Endothelial cell of umbilical vein (primary cell): Measurements from ENCODE around the gene CPXM2. TPM values are rescaled to one million over a fixed set of nuclear protein-coding genes. Genes with fewer than 3 reads are reported as not detected.

ENCODE experiments used
- BruUV-seq: library from RNA; stranded (reverse); fragments of 400-500 nt; replicated peaks from 2 replicates; lab custom pipeline; 2021; lab: Mats Ljungman, UMichigan
- CTCF ChIA-PET: fragments of 300-600, 350-600 bp; sonication (Branson Sonifier 250); formaldehyde crosslinking; loops from one replicate; lab custom pipeline; 2021; ENCODE audit warnings: antibody characterized with exemption, inconsistent platforms; lab: Charles Lee
- POLR2A ChIA-PET: fragments of 300-600, 350-600 bp; sonication (Branson Sonifier 250); formaldehyde crosslinking; loops from one replicate; lab custom pipeline; 2021; ENCODE audit warnings: antibody characterized with exemption, inconsistent platforms; lab: Charles Lee
- DNase-seq: peaks from one replicate; pipeline ENCODE4 v3.0.0-alpha.2; 2011; ENCODE audit warnings: low read depth, low spot score
- FAIRE-seq: peaks from 2 replicates; lab custom pipeline; 2011; peaks lifted over from hg19 to GRCh38; lab: Jason Lieb, UNC
- H2AFZ ChIP-seq: 2 replicates; pipeline ENCODE4 v1.6.0; 2012; ENCODE audit warnings: low read depth, low read length, control low read depth, inconsistent platforms
- H3K27ac ChIP-seq: 2 replicates; pipeline ENCODE4 v1.5.1; 2011; ENCODE audit warnings: low read depth, mild to moderate bottlenecking, control low read depth, low read length, moderate library complexity; ENCODE audit not compliant: insufficient read depth
- H3K27me3 ChIP-seq, 2 experiments: 2 replicates each; pipeline versions ENCODE4 v1.6.0 to v1.6.1; 2011; ENCODE audit warnings: low read length in 2 of 2, mixed read lengths in 1 of 2; ENCODE audit not compliant: control insufficient read depth in 2 of 2, insufficient read depth in 2 of 2
- H3K36me3 ChIP-seq, 2 experiments: 2 replicates in 1 of 2; 3 replicates in 1 of 2; pipeline ENCODE4 v1.5.1; 2011; ENCODE audit warnings: low read length in 2 of 2, mild to moderate bottlenecking in 1 of 2, moderate library complexity in 1 of 2; ENCODE audit not compliant: control insufficient read depth in 2 of 2, insufficient read depth in 2 of 2; ENCODE audit errors: extremely low read depth in 1 of 2
- H3K4me1 ChIP-seq: 3 replicates; pipeline ENCODE4 v1.5.1; 2011; ENCODE audit warnings: mild to moderate bottlenecking, low read length; ENCODE audit not compliant: control insufficient read depth, insufficient read depth; ENCODE audit errors: extremely low read depth
- H3K4me2 ChIP-seq: 2 replicates; pipeline ENCODE4 v1.6.1; 2011; ENCODE audit warnings: low read length, control low read depth, mixed read lengths; ENCODE audit not compliant: insufficient read depth
- H3K4me3 ChIP-seq, 3 experiments: fragments of 200-600 bp in 1 of 3; sonication (generic), shearing (Covaris generic) in 1 of 3; replicated peaks in 1 of 3; 2 replicates each; pipeline ENCODE4 v1.5.1; 2011 to 2016; ENCODE audit warnings: control low read depth in 3 of 3, low read length in 3 of 3, mild to moderate bottlenecking in 2 of 3, inconsistent platforms in 1 of 3, low read depth in 1 of 3, moderate library complexity in 1 of 3; ENCODE audit not compliant: insufficient read depth in 1 of 3
- H3K79me2 ChIP-seq: 2 replicates; pipeline ENCODE4 v1.6.0; 2012; ENCODE audit warnings: low read length, inconsistent platforms; ENCODE audit not compliant: control insufficient read depth, insufficient read depth
- H3K9ac ChIP-seq: replicated peaks from 2 replicates; pipeline ENCODE3; 2011; ENCODE audit warnings: low read length, control low read depth; ENCODE audit not compliant: insufficient read depth; ENCODE audit errors: extremely low read depth
- H3K9me1 ChIP-seq: replicated peaks from 3 replicates; pipeline ENCODE4 v1.6.0; 2011; ENCODE audit warnings: mild to moderate bottlenecking, low read length; ENCODE audit not compliant: control insufficient read depth, insufficient read depth; ENCODE audit errors: extremely low read depth
- H3K9me3 ChIP-seq: replicated peaks from 2 replicates; pipeline ENCODE4 v1.5.1; 2012; ENCODE audit warnings: low read length, inconsistent platforms; ENCODE audit not compliant: control insufficient read depth, insufficient read depth
- H4K20me1 ChIP-seq: replicated peaks from 2 replicates; pipeline ENCODE3; 2011; ENCODE audit warnings: mild to moderate bottlenecking, low read length; ENCODE audit not compliant: control insufficient read depth, insufficient read depth; ENCODE audit errors: extremely low read depth
- CTCF ChIP-seq, 2 donors: IDR thresholded peaks; 1 replicate in 1 of 2; 2 replicates in 1 of 2; pipeline ENCODE4 v1.5.1; 2011; ENCODE audit warnings: low read length in 2 of 2, mild to moderate bottlenecking in 2 of 2, moderate library complexity in 2 of 2, control low read depth in 1 of 2, inconsistent platforms in 1 of 2, low read depth in 1 of 2; ENCODE audit not compliant: insufficient read depth in 1 of 2; ENCODE audit errors: extremely low read depth in 1 of 2
- MYC ChIP-seq: IDR thresholded peaks from one replicate; pipeline ENCODE4 v1.6.1; 2011; ENCODE audit warnings: mild to moderate bottlenecking, low read depth, low read length
- POLR2A ChIP-seq: IDR thresholded peaks from 2 replicates; pipeline ENCODE4 v1.6.1; 2012; ENCODE audit warnings: low read depth, mild to moderate bottlenecking, control low read depth, low read length
- POLR2AphosphoS5 ChIP-seq: IDR thresholded peaks from 2 replicates; pipeline ENCODE4 v1.6.1; 2012; ENCODE audit warnings: low read depth, mild to moderate bottlenecking, control low read depth, low read length, moderate library complexity; ENCODE audit not compliant: insufficient read depth
- dilution Hi-C: fragments of 300-500 bp; cut with MboI; formaldehyde crosslinking; loops from one replicate; pipeline ENCODE4 v1.15.0; 2019; ENCODE audit warnings: low sequenced_read_pairs; ENCODE audit not compliant: extremely low pct_ligation_motif_present
- intact Hi-C: fragments of 100-400 bp; cut with micrococcal nuclease; formaldehyde crosslinking; loops from one replicate; pipeline ENCODE4 v1.10.0; 2022
- polyA plus RNA-seq, 4 experiments: library from polyadenylated mRNA; depleted of rRNA in 3 of 4; stranded (reverse) in 3 of 4; unstranded in 1 of 4; fragments of >200 nt; gene quantifications; 2 replicates each; pipeline versions ENCODE4 v1.2.1 to v1.2.3, GENCODE V29; 2011 to 2012; ENCODE audit warnings: missing spikeins in 1 of 4
- total RNA-seq: library from RNA; stranded (reverse); gene quantifications from 2 replicates; pipeline ENCODE4 v1.2.3, GENCODE V29; 2021

CPXM2 gene
- total and polyA plus RNA-seq, 2 donors (not counting 3 experiments of a cell fraction or from before 2014, with no cell fraction given): 1.8 to 2.7 TPM

GRCh38 chr10:123783296-123783695, 108.3 kb downstream of the CPXM2 start:
- CTCF ChIA-PET: no interaction called here

GRCh38 chr10:123782549-123782948, 109.1 kb downstream of the CPXM2 start:
- Histone ChIP-seq H3K4me3 (no peak overlapping the region), H3K9ac (no peak overlapping the region), H3K4me2 (no peak overlapping the region), H3K79me2 (no peaks in the 10 kb centered on the region), H3K9me1 (no peaks in the 10 kb centered on the region), H3K9me3 (no peaks in the 10 kb centered on the region), H4K20me1 (no peaks in the 10 kb centered on the region), H3K27me3 (no peaks in the 10 kb centered on the region), H3K27ac (no peak overlapping the region), H3K36me3 (no peaks in the 10 kb centered on the region), H3K4me1 (no peaks in the 10 kb centered on the region), H2AFZ (no peak overlapping the region)
- dilution Hi-C loops: no loop called here
- BruUV-seq: no TSS peak
- intact Hi-C loops: no loop called here
- FAIRE-seq (no peak), DNase-seq (no peak)
- ChIA-PET POLR2A (no interaction called here), CTCF (no interaction called here)
- TF ChIP-seq MYC: no peak
- no peak for TF ChIP-seq CTCF (IDR thresholded peaks at IDR 0.05; ENCODE audit: extremely low read depth in 1 of 2, insufficient read depth in 1 of 2, low read depth in 1 of 2, low read length in 2 of 2)
- TF ChIP-seq POLR2AphosphoS5: no peak

More at GRCh38 chr10:123783296-123783695, 108.3 kb downstream of the CPXM2 start:
- H2AFZ ChIP-seq: no peak overlapping the region
- POLR2A ChIA-PET: no interaction called here
- no peak overlapping the region for H3K4me3 ChIP-seq
- H3K9ac ChIP-seq: no peak overlapping the region
- no peaks in the 10 kb centered on the region for H3K36me3 ChIP-seq
- dilution Hi-C loops: no loop called here
- intact Hi-C loops: no loop called here
- H3K4me2 ChIP-seq: no peak overlapping the region
- no peak overlapping the region for H3K27ac ChIP-seq
- no peaks in the 10 kb centered on the region for H3K79me2 ChIP-seq
- H3K9me1 ChIP-seq: no peaks in the 10 kb centered on the region
- TF ChIP-seq POLR2A (no peak), POLR2AphosphoS5 (no peak), MYC (no peak)
- no peaks in the 10 kb centered on the region for H3K27me3 ChIP-seq
- no peak for FAIRE-seq
- BruUV-seq: no TSS peak
- H3K9me3 ChIP-seq: no peaks in the 10 kb centered on the region
- no peak for DNase-seq
- H4K20me1 ChIP-seq: no peaks in the 10 kb centered on the region
- no peaks in the 10 kb centered on the region for H3K4me1 ChIP-seq
